GM12864 (cell line): ENCODE measurements around the gene KCNJ5.

Source experiments
- DNase-seq: peaks from one replicate; pipeline ENCODE4 v3.0.0-alpha.2; 2011; ENCODE audit warnings: low read depth
- H3K4me3 ChIP-seq: 2 replicates; pipeline ENCODE4 v1.5.1; 2011; ENCODE audit warnings: mild to moderate bottlenecking, low read depth, low read length, control low read depth
- CTCF ChIP-seq: IDR thresholded peaks from 2 replicates; pipeline ENCODE4 v1.5.1; 2011; ENCODE audit warnings: low read depth, mild to moderate bottlenecking, moderate library complexity, low read length, control low read depth, inconsistent platforms; ENCODE audit errors: missing control alignments

The KCNJ5 gene

GRCh38 chr11:128890543-128891368, at the start of gene KCNJ5:
KCNJ5 (plus strand) TSS chr11:128891356; CDS start chr11:128911274, 19,918 bp downstream.
- DNase-seq, result no peak
- no peak for TF ChIP-seq CTCF
- H3K4me3 ChIP-seq, result no peak within 1 kb of the TSS

GRCh38 chr11:128841461-128842072, 49.6 kb upstream of the KCNJ5 start:
- H3K4me3 ChIP-seq, result no peak overlapping the region
- no peak for TF ChIP-seq CTCF
- DNase-seq, result no peak

DNA sequence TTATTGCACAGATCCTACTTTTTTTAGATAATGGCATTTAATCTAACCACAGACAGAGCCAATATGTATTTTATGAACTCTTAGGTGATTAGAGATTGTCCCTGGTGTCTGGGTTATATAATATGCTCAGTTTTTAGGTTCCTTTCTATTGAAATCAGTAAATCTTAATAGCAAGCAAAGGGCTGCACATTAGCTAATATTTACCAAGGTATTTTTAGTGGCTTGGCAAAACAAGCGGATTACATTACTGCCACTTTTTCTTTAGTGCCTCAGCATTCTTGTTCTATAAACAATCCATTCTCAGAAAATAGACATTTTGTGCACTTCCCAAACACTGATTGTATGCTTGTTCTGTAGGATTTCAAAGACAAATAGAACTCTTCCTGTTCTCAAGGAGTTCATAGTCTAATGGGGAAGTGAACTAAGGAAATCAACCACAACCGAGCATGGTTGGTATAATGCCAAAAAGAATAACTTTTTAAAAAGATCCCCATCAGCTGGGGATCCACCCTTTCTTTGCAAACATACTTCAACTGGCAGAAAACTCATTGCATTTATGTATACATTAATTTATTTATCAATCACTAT, 47.9 kb upstream of the KCNJ5 start:
- TF ChIP-seq CTCF, result no peak
- H3K4me3 ChIP-seq, result no peak overlapping the region
- no peak for DNase-seq

DNA sequence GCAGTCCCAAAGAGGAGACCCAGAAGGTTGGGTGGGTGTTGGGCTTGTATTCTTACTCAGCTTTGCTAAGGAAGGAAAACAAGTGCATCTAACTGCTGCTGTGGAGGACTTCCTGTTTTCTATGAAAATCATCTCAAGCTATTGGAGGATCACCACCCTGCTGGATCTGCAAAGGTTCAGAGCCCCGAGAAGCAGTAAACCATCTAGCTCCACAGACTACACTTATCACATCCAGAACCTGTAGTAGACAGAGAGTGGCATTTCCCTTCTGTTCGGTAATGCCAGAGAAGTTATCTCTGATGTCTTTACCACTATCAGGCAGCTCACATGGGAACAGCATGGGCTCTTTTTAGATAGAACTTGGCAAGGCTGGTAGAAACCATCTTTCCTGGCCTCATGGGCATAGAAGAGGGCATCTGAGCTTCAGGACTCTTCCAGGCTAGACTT, 45.8 kb upstream of the KCNJ5 start:
- no peak for TF ChIP-seq CTCF
- H3K4me3 ChIP-seq, result no peak overlapping the region

GRCh38 chr11:128846985-128847384, 44.2 kb upstream of the KCNJ5 start:
- TF ChIP-seq CTCF, result no peak

More for the DNA sequence above, 45.8 kb upstream of the KCNJ5 start:
- no peak for DNase-seq

DNA sequence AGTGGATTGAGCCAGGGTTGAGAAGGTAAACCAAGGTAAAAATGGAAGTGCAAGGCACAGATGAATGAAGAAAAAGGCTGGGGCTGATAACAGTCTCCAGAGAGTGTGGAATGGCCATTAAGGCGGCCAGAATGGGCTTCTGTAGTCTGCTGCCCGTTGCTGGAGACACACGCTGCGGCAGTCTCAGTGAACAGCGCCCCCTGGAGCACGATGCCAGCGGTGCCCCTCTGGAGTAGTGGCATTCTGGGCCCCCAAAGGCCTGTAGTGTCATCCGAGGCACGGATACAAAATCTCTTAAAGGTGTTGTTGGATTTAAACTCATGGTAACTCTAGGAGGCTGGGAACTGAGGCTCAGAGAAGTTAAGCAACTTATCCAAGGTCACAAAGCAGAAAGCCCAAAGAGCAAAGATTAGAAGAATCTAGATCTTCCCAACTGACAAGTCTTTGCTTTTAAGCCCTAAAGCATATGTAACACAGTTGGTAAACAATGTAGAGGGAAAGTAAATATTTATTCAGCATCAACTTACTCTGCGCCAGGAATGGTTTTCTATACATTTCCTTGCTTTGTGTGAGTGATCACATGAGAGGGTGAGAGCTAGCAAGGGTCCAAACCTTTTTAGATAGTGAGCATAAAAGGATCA, 42.2 kb upstream of the KCNJ5 start:
- no peak overlapping the region for H3K4me3 ChIP-seq
- DNase-seq, result no peak
- peak; percentile 92 for TF ChIP-seq CTCF

More at GRCh38 chr11:128846985-128847384, 44.2 kb upstream of the KCNJ5 start:
- no peak overlapping the region for H3K4me3 ChIP-seq
- DNase-seq, result no peak
